Liver (tissue), 3 donors: ENCODE data around the gene TSTD1.

Experiments used
- EGR1 ChIP-seq, 2 donors: IDR thresholded peaks; 2 replicates each; pipeline ENCODE4 v1.6.1; 2016 to 2018; ENCODE audit warnings: antibody characterized with exemption in 2 of 2, low read depth in 2 of 2
- GABPA ChIP-seq, 2 donors: IDR thresholded peaks in 1 of 2; conservative IDR thresholded peaks in 1 of 2; 2 replicates each; pipeline ENCODE4 v1.6.1; 2016; ENCODE audit warnings: antibody characterized with exemption in 2 of 2, mild to moderate bottlenecking in 1 of 2, moderate library complexity in 1 of 2
- HNF4A ChIP-seq, 2 donors: conservative IDR thresholded peaks; 2 replicates each; pipeline ENCODE4 v1.6.1; 2016; ENCODE audit warnings: antibody characterized with exemption in 2 of 2, mild to moderate bottlenecking in 2 of 2
- HNF4G ChIP-seq: IDR thresholded peaks from 2 replicates; pipeline ENCODE4 v1.6.1; 2016; ENCODE audit warnings: antibody characterized with exemption
- JUND ChIP-seq, 2 donors: IDR thresholded peaks; 2 replicates each; pipeline ENCODE4 v1.6.1; 2016; ENCODE audit warnings: antibody characterized with exemption in 2 of 2
- RAD21 ChIP-seq, 2 donors: IDR thresholded peaks; 2 replicates each; pipeline ENCODE4 v1.6.1; 2016; ENCODE audit warnings: antibody characterized with exemption in 2 of 2, mild to moderate bottlenecking in 2 of 2
- RXRA ChIP-seq, 2 donors: IDR thresholded peaks; 2 replicates each; pipeline ENCODE4 v1.6.1; 2017 to 2018; ENCODE audit warnings: antibody characterized with exemption in 2 of 2, mild to moderate bottlenecking in 1 of 2
- SP1 ChIP-seq: IDR thresholded peaks from 2 replicates; pipeline ENCODE4 v1.6.1; 2018; ENCODE audit warnings: antibody characterized with exemption, mild to moderate bottlenecking
- TAF1 ChIP-seq: conservative IDR thresholded peaks from 2 replicates; pipeline ENCODE4 v1.6.1; 2016; ENCODE audit warnings: antibody characterized with exemption, mild to moderate bottlenecking
- YY1 ChIP-seq: IDR thresholded peaks from 2 replicates; pipeline ENCODE4 v1.6.1; 2016; ENCODE audit warnings: antibody characterized with exemption, mild to moderate bottlenecking
- TF ChIP-seq, protein P1 (sequence below): fragments of 150-350 bp; IDR thresholded peaks from 2 replicates; pipeline ENCODE4 v1.5.1; 2017; ENCODE audit warnings: improper control_type of control experiment, low read depth, low read length; ENCODE audit not compliant: missing input control
- TF ChIP-seq, protein P2 (sequence below): IDR thresholded peaks from 2 replicates; pipeline ENCODE4 v1.6.1; 2016; ENCODE audit warnings: antibody characterized with exemption
- TF ChIP-seq, protein P3 (sequence below): IDR thresholded peaks from 2 replicates; pipeline ENCODE4 v1.6.1; 2016; ENCODE audit warnings: antibody characterized with exemption
- TF ChIP-seq, protein P4 (sequence below): IDR thresholded peaks from 2 replicates; pipeline ENCODE4 v1.6.1; 2016; ENCODE audit warnings: antibody characterized with exemption
- donor health status: healthy.
- donor health status: healthy.

DNA sequence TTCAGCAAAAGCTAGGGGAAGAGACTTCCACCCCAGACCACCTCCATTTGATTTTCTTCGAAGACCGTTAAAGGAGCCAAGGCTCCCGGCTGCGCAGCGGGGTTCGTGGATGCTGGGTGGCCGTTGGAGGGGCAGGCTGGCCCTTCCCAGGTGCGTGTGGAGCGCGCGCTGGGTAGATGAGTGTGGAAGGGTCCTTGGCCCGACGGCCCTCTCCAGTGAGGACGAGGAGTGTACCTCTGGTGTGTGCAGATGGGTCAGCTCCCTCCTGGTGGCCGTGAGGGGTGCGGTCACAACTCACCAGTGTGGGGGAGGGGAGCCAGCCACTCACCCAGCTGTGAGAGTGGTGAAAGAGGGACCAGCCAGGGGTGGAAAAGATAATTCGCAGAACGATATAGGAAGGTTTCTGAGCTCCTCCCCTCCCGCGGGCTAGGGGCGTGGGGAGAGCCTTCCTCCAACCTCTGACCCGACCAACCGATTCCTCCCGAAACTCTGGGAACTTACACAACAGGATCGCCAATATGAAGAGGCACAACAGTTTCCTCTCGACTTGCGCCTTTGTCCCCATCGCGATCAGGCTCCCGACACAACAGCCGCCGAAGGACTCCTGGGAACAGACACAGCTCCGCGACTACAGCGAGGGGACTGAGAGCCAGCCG lies 18.1 kb downstream of the TSTD1 start, which contains the start of gene F11R:
- TF ChIP-seq, protein P1, sequence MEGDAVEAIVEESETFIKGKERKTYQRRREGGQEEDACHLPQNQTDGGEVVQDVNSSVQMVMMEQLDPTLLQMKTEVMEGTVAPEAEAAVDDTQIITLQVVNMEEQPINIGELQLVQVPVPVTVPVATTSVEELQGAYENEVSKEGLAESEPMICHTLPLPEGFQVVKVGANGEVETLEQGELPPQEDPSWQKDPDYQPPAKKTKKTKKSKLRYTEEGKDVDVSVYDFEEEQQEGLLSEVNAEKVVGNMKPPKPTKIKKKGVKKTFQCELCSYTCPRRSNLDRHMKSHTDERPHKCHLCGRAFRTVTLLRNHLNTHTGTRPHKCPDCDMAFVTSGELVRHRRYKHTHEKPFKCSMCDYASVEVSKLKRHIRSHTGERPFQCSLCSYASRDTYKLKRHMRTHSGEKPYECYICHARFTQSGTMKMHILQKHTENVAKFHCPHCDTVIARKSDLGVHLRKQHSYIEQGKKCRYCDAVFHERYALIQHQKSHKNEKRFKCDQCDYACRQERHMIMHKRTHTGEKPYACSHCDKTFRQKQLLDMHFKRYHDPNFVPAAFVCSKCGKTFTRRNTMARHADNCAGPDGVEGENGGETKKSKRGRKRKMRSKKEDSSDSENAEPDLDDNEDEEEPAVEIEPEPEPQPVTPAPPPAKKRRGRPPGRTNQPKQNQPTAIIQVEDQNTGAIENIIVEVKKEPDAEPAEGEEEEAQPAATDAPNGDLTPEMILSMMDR: peak; percentile 24
- TF ChIP-seq, protein P2, sequence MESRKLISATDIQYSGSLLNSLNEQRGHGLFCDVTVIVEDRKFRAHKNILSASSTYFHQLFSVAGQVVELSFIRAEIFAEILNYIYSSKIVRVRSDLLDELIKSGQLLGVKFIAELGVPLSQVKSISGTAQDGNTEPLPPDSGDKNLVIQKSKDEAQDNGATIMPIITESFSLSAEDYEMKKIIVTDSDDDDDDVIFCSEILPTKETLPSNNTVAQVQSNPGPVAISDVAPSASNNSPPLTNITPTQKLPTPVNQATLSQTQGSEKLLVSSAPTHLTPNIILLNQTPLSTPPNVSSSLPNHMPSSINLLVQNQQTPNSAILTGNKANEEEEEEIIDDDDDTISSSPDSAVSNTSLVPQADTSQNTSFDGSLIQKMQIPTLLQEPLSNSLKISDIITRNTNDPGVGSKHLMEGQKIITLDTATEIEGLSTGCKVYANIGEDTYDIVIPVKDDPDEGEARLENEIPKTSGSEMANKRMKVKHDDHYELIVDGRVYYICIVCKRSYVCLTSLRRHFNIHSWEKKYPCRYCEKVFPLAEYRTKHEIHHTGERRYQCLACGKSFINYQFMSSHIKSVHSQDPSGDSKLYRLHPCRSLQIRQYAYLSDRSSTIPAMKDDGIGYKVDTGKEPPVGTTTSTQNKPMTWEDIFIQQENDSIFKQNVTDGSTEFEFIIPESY: no peak
- TF ChIP-seq RXRA (IDR thresholded peaks at IDR 0.05) (no peak), TAF1 (no peak), SP1 (no peak), EGR1 (IDR thresholded peaks at IDR 0.05; ENCODE audit: low read depth in 2 of 2) (no peak), RAD21 (IDR thresholded peaks at IDR 0.05) (no peak), YY1 (no peak), GABPA (IDR thresholded peaks at IDR 0.05 in 1 of 2, conservative IDR thresholded peaks at IDR 0.05 in 1 of 2) (no peak), HNF4G (no peak), JUND (IDR thresholded peaks at IDR 0.05) (no peak), HNF4A (conservative IDR thresholded peaks at IDR 0.05) (peak in 1 of 2 donors; percentile 3)
- TF ChIP-seq, protein P3, sequence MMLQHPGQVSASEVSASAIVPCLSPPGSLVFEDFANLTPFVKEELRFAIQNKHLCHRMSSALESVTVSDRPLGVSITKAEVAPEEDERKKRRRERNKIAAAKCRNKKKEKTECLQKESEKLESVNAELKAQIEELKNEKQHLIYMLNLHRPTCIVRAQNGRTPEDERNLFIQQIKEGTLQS: no peak
- TF ChIP-seq, protein P4, sequence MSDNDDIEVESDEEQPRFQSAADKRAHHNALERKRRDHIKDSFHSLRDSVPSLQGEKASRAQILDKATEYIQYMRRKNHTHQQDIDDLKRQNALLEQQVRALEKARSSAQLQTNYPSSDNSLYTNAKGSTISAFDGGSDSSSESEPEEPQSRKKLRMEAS: no peak
